HG03280 (cell line): ENCODE data around the gene ASIP.
"Not testable (repeated sequence)": the region's sequence is repeated elsewhere in the genome, so short reads cannot be mapped to it uniquely, and the experiment has no call there.

Experiments used
- ATAC-seq: cut with Tn5 transposase; IDR thresholded peaks from one replicate; pipeline ENCODE4 v1.9.1; 2021; ENCODE audit warnings: mild to moderate bottlenecking, moderate library complexity; ENCODE audit not compliant: unreplicated experiment

The ASIP gene

DNA sequence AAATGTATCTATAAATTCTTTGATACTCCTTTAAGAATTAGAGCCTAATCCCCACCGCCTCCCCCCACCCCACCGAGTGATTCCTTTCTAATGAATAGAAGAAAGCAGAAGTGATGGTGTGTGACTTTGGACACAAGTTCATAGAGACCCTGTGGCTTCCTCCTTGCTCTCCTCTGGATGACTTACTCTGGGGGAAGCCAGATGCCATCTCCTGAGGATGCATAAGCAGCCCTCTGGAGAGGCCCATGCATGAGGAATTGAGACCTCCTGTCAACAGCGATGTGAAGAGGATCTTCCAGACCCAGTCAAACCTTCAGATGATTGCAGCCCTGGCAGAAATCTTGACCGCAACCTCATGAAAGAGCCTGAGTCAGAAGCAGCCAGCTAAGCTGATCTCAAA, 40.8 kb downstream of the ASIP start:
- no peak for ATAC-seq

DNA sequence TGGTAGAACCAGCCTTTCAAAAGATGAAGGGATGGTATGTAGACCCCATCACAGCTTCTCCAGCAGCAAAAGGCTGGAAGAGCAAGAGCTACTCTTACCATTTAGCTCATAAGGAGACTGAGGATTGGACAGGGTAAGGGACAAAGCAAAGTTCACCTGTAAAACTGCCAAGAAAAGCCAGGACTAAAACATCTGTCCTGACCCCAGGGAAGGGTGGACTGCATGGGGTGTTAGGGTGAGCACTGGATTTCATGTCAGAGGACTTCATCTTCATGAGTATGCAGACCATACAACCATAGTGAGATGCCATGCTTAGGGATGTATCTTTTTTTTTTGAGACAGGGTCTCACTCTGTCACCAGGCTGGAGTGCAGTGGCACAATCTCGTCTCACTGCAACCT, 42.6 kb downstream of the ASIP start:
- no peak for ATAC-seq

DNA sequence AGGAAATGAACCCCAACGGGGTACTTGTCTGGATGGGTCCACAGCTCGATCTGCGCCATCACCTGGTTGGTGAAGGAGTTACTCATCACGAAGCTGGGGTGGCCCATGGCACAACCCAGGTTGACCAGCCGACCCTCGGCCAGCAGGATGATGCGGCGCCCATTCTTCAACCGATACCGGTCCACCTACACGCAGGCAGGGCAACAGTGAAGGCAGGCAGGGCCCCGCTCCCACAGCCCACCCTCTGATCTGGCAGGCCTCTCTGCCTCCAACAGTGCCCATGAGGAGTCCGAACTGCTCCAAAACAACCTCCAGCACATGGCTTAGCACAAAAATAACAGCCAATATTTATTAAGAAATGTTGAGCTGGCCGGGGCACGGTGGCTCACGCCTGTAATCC, 44.2 kb downstream of the ASIP start:
- ATAC-seq: no peak

DNA sequence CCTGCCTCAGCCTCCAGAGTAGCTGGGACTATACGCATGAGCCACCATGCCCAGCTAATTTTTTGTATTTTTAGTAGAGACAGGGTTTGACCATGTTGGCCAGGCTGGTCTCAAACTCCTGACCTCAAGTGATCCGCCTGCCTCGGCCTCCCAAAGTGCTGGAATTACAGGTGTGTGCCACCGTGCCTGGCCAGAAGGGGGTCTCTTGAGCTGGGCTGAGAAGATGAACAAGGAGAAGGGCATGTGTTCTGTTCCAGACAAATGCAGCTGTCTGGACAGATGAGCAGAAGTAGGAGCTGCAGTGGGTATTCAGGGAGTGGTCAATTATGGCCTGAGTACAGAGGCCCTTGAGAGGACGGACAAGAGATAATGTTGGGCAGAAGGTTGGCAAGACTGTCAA, 46.3 kb downstream of the ASIP start:
- ATAC-seq: not testable (repeated sequence)

DNA sequence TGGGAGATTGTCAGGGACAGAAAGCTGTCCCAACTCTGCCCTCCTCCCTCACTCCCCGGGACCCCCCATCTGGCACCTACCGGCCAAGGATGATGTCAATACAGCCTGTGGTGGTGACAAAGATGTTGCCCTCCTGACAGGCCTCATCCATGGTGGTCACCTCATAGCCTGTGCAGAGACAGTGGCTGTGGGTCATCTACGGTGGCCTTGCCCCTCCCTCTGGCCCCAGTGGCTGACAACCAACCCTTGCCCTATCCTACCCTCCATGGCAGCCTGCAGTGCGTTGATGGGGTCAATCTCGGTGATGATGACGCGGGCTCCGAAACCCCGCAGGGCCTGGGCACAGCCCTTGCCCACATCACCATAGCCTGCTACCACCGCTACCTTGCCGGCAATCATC, 49.2 kb downstream of the ASIP start:
- no peak for ATAC-seq

DNA sequence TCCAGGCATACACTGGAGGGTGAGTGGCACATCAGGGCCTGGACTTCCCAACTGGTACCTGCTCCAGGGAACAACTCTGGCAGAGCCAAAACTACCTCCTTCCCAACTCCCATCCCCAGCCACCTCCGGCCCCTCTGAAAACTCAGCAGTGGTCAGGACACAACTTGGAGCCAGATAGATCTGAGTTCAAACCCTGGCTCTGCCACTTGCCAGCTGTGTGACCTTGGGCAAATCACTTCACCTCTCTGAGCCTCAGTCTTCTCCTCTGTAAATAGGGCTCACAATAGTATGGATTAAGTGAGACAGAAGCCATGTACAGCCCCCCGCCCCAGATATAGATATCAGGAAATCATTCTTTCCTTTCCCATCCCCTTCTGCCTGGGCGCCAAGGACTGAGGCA, 51.3 kb downstream of the ASIP start:
- no peak for ATAC-seq

DNA sequence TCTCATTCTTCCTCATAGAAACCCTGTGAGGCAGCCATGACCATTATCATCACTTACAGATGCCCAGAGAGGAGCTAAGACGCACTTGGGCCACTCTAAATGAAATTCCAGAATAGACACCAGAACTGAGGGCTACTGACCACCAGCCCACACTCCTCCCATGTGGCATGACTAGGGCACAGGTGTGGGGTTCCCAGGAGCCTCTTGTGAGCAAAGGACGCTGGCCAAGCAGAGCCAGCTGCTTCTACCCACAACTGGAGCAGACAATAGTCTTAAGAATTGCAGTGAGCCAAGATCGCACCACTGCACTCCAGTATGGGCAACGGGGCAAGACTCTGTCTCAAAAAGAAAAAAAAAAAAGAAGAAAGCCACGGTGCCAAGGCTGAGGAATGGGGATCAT, 51.9 kb downstream of the ASIP start:
- no peak for ATAC-seq

DNA sequence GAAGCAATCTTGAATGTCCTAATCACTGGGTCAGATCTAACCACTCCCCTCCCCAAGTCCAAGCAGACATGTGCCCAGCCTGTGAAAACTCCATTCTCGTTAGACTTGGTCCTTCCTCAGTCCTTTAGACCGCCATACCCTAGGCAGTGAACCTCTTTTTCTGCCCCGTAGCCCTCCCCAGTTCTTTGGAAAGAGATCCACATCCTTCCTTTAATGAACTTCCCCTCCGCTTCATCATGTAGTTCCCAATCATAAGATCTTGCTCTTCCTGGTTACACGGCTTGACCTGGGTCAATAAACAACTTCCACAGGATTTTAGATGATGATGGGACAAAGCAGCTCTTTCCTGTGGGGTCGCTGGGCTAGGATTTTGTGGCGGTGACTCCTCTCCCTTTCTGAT, 52.4 kb downstream of the ASIP start:
- no peak for ATAC-seq

DNA sequence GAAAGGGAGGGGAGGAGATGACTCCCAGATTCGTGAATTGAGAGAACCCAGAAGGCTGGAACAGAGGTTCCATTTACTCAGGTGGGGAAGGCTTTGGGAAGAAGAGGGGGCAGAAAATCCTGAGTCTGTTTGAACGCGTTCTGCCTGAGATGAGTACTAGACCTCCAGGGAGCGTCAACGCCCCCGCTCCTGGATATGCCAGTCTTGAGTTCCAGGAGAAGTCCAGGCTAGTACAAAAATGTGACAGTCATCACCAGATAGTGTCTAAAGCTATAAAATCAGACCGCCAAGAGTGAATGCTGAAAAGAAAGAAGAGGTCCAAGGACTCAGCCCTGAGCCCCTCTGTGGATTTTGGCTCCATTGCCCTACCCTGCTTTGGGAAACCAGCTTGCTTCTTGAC, 53.3 kb downstream of the ASIP start:
- ATAC-seq: no peak

DNA sequence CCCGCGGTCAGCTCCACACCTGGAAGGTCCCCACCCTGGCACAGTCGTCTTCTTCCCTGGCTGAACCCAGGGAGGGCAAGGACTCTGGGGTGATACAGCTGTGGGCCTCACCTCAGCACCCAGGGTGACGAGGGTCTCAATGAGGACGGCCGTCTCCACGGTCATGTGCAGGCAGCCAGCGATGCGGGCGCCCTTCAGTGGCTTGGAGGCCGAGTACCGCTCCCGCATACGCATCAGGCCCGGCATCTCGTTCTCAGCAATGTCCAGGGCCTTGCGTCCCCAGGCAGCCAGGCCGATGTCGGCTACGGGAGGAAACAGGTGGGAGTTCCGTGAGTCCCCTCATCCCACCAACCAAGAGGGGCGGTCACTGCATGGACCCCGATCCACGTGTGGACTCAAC, 54.1 kb downstream of the ASIP start:
- no peak for ATAC-seq

DNA sequence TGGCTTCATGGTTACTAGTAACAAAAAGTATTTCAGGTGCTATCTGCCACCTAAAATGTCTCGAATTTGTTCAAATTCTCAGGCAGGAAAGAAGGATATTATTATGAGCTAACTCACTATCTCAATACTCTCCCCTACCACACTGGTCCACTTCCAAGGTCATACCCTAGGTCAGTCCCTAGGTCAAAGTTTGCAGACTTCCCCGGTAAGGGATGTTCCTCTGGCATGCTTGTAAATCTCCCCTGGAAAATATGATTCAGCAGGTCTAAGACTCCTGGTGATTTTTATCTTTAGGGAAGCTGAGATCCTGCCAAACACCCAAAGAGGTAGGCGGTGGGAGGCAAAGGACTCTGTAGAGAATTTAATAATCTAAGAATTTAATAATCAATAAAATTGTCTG, 55.2 kb downstream of the ASIP start:
- ATAC-seq: no peak

DNA sequence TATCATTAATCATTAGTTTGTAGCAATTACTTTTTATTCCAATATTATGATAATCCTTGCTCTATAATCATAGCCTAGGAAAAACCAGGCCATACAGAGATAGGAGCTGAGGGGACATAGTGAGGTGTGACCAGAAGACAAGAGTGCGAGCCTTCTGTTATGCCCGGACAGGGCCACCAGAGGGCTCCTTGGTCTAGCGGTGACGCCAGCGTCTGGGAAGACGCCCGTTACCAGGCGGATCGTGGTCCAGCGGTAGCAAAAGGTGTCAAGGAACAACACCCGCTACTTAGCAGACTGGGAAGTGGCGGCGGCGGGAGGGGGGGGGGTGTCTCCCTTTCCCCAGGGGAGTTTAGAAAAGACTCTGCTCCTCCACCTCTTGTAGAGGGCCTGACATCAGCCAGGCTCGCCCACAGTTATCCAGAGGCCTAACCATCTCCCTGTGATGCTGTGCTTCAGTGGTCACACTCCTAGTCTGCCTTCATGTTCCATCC, 57.1 kb downstream of the ASIP start:
- ATAC-seq: not testable (repeated sequence)

DNA sequence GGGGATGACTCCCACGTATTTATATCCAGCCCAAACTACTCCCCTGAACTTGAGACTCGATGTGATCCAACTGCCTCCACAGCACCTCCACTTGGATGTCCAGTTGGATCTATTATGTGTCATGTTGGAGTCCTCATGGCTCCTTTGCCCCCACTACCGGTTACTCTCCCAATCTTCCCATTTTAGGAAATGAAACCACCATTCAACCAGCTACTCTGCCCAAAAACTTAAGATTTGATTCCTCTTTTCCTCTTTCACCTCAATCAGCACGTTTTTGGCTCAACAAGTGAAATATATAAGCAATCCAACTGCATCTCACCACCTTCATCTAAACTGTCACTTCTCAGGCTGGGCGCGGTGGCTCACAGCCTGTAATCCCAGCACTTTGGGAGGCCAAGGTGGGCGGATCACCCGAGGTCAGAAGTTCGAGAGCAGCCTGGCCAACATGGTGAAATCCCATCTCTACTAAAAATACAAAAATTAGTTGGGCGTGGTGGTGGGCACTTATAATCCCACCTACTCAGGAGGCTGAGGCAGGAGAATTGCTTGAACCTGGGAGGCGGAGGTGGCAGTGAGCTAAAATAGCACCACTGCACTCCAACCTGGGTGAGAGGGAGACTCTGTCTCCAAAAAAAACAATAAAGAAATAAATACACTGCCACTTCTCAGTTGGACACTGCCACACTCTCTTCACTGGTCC, 58.5 kb downstream of the ASIP start:
- ATAC-seq: no peak

DNA sequence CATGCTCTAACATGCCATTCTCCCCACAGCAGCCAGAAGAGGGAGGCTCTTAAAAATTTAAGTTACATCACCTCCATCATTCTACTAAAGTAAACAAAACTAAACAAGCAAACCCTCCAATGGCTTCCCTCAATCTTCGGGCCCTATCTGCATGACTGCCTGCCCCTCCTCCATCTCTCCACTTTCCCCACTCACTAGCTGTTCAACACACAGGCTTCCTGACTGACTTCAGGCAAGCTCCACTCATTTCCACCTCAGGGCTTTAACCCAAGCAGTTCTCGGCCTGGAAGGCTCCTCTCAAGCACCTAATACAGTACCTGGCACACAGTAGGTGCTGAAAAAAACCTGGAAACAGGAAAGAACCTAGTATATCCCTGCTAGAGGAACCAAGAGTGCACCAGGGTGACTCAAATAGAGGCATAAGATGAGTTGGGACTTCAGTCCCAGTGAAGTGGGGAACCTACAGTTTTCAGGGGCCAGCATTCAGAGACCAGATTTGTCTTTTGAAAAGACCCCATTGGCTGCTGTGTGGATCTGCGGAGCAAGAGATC, 59.1 kb downstream of the ASIP start:
- no peak for ATAC-seq

DNA sequence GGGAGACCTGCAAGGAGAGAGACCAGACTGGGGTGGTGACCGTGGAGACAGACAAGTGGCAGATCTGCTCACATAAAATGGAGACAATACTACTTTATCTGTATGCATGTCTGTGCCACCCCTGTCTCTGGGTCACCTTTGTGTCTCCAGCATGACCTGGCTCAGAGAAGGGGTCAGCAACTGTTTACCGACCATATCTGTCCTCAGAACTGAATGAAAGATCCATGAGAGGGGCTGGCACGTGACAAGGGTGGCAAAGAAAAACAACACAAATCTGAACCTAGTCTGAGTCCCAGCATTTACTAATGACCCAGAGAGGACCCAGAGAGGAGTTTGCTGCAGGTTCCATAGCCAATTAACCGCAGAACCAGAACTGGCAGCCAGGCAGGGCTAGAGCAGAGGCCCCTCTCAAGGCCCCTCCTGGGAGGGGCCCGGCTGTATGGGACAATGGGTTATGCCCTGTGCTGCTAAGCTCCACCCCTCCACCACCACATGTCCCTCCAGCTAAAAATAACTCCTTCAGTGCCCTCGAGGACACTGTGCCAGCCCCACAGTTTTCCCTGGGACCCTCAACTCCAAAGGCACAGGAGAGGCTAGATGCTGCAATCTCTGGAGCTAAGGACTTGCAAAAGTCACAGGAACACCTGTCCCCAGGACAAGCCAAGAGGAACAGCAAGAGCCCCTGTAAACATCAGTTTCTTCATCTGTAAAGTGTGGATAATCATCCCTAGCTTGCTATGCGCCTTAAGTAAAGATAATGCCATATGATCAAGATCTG, 59.8 kb downstream of the ASIP start:
- no peak for ATAC-seq

DNA sequence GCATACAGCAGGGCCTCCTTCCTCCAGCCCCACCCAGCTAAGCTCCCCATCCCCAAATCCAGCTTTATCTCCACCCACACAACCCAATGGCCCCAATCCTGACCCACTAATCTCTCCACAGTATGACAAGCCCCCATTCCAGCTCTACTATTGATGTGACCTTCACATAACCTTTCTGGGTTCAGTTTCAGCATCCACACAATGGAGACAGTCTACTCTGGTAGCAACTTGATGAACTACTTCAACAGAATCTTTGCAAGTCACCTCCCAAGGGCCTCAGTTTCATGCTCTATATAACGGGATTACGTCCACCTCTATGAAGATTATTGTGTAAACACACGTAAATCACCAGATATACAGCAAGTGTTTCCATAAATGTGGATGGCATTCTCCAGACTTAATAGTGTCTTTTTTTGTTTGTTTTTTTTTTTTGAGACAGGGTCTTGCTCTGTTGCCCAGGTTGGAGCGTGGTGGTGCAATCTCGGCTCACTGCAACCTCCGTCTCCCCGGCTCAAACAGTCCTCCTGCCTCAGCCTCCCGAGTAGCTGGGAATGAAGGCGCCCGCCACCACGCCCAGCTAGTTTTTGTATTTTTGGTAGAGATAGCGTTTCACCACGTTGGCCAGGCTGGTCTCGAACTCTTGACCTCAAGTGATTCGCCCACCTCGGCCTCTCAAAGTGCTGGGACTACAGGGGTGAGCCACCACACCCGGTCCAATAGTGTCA, 60.5 kb downstream of the ASIP start:
- ATAC-seq: no peak

DNA sequence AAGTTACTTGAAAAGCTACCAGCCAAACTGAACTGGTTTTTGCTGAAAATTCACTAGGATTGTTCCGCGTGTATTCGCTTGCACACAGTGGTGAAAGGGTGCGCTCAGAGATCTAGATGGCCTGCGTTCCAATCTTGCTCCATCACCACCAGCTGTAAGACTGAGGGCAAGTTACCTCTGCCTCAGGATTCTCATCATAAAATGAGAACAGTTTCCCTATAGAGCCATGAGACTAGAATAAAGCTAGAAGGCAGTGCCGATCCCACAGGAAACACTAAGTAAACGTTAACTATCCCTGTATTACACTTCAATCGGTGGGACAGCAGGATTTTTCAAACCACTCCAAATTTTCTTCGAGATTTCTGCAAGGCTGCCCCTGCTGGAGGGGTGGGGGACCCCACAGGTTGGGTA, 61.1 kb downstream of the ASIP start:
- ATAC-seq: no peak

DNA sequence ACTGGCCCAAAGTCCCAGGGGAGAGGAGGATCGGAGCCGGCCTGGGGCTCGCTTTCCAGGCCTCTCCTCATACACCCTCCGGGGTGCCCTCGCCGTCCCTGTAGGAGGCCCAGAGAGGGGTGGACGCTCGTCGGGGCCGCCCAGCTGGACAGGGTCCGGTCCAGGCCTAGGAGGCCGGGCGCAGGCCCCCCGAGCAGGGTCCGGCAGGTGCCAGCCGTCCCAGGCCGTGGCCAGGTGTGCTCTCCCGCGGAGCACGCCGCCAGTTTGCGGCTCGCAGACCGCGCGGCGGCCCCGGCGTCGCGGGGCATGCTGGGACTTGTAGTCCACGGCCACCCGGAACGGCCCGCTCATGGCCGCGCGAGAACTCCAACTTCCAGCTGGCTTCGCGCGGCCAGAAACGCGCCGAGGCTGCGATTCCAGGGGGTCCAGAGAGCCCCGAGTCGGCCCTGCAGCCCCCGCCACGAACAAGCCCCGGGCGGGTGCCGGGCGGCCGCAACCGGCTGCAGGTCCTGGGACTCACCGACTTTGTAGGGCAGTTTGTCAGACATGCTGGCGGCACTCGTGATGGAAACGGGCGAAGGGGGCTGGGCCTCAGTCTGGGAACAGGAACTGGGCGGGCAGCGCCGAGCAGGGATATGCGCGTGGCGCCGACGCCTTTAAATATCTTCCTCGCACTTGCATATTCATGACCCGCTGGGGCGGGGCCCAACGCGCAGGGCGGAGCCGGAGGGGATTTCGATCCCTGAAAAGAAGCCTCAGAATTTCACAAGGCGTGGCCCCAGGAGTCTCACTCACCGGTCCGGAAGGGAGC, 61.7 kb downstream of the ASIP start, which contains the start of gene AHCY:
Gene AHCY (minus strand): TSS at position 633 of the 811 bp plus-strand sequence. CDS start 85 bp downstream, at position 548.
- peak; percentile 91 for ATAC-seq

DNA sequence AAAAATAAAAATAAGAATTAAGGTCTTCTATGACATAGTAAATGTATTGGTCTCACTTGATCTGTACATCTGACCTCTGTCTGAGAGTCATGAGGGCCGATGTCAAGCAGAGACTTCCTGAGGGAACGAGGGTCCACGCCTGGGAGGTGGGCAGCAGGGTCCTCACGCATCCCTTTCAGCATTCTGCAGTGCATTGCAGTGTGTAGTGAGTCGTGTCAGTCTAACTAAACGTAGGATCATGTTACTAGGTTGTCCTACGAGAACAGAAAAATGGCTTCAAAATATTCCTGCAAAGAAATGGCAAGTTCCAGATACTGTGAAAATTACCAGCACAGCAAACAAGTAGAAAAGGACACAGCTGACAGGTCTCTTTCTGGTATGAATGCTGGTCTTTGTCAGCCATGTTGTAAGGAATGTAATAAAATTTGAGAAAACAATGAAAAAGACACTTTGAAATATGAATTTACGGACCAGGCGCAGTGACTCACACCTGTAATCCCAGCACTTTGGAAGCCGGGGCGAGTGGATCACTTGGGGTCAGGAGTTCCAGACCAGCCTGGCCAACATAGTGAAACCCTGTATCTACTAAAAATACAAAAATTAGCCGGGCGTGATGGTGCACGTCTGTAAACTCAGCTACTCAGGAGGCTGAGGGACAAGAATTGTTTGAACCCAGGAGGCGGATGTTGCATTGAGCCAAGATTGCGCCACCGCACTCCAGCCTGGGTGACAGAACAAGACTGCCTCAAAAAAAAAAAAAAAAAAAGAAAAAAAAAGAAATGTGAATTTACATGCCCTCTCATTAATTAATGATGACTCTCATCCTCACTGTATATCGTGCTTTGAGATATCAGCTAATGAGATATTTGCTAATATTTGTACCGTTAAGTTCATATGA, 64.4 kb downstream of the ASIP start:
- no peak for ATAC-seq
